Urothelium cell line (cell line): ENCODE results near the gene ELMOD1.

ENCODE experiments used
- DNase-seq: peaks from one replicate; pipeline ENCODE4 v3.0.0; 2011; ENCODE audit warnings: low spot score, mixed read lengths
- FAIRE-seq: peaks from 2 replicates; lab custom pipeline; 2011; peaks lifted over from hg19 to GRCh38; lab: Jason Lieb, UNC

The ELMOD1 gene

GRCh38 chr11:107581147-107581546 is 9.8 kb upstream of the ELMOD1 start:
- no peak for FAIRE-seq

DNA sequence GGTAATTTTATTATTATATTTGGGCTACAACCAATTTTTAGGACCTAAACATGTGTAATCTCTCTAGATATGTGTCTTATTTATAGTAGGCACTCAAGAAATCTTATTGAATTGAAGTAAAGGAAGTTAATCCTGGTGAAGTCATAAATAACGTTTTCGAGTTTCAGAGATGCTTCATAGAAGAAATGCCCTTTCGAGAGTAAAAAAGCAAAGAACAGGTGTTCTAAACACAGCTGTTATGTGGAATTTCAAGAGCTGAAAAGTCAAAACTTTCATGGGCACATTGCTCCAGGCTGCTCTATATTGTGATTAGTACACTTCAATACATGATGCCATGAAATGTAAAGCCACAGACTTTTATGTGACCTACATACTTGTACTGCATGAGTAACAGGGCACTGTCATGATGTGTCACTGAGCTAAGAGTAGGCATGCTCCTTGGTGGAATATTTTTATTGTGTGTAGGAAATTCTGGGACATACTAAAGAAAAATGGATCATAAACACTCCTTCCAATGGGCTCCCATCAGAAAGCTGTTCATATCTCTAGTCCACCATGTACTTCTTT is 7.2 kb upstream of the ELMOD1 start:
- FAIRE-seq: no peak
- no peak for DNase-seq

More at GRCh38 chr11:107581147-107581546, 9.8 kb upstream of the ELMOD1 start:
- no peak for DNase-seq

DNA sequence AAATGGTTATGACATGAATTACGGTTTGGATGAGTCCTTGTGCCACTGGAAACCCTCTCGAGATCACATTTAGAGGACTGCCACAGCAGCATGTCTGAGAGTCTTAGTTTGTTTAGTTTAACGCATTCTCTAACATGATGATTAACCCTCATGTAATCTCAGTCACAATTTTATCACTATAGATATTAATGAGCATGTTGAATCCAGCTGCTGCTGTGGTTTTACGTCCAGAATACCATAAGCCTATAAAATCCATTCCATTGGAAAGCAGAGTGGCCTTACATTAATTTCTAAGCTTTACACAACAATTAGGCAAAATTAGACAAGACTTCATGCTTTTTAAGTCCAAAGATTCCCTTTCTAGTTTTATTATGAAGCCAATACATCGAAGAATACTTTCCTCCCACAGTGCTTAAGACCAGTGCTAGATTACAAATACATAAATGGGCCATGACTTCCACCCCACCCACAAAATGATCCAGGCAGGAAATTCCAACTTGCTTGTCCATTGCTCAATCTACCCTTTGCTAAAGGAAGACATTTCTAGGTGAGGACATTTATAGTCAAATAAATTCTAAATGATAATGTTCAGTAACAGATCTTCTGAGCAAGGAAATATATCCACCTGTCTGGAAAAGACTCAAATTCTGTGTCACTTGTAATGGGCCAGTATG is 3.5 kb upstream of the ELMOD1 start:
- FAIRE-seq (no peak), DNase-seq (no peak)

GRCh38 chr11:107591378-107592230 is 657 bp downstream of the ELMOD1 start:
- peak; percentile 43 for DNase-seq
- peak; percentile 78 for FAIRE-seq

- peak; percentile 20 for FAIRE-seq
- no peak for DNase-seq
Observed at GRCh38 chr11:107592231-107592590, 1.3 kb downstream of the ELMOD1 start.

GRCh38 chr11:107592813-107593212 is 1.9 kb downstream of the ELMOD1 start:
- no peak for FAIRE-seq
- DNase-seq: no peak

- DNase-seq: no peak
- FAIRE-seq: no peak
Observed at GRCh38 chr11:107593951-107594350, 3.0 kb downstream of the ELMOD1 start.

- no peak for FAIRE-seq
- DNase-seq: no peak
Observed at GRCh38 chr11:107594736-107595135, 3.8 kb downstream of the ELMOD1 start.

DNA sequence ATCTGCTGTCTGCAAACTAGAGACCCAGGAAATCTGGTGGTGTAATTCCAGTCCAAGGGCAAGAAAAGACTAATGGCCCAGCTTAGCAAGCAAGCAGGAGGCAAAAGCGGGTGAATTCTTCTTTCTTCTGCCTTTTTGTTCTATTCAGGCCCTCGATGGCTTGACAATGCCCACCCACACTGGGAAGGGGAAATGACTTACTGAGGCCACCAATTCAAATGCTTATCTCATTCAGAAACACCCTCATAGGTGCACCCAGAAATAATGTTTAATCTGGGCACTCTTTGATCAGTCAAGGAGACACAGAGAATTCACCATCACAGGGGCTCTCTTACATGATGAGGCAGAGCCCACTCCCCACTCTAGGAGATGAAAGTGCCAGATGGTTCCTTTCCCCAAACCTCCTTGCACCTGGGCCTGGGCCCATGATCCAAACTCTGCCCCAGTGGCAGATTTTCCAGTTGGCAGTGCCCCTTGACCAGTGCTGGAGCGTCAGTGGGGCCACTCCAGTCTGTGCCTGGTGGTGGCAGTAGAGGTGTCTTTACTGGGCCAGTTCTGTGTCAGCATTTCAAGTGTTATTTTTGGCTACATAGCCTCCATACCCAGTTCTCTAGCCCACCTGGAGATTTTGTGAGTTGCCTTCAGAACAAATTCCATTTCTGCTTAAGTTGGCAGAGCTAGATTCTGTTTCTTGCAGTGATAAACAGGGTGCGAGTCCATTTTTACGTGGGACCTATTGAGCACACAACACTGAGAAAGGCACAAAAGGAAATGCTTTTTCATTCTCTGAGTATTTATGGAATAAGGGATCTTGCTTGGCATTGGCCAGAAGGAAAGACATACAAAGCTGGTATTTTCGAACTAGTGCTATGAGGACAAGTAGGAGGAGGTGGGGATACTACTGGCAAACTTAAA is 7.5 kb downstream of the ELMOD1 start:
- DNase-seq (peak; percentile 49), FAIRE-seq (no peak)

DNA sequence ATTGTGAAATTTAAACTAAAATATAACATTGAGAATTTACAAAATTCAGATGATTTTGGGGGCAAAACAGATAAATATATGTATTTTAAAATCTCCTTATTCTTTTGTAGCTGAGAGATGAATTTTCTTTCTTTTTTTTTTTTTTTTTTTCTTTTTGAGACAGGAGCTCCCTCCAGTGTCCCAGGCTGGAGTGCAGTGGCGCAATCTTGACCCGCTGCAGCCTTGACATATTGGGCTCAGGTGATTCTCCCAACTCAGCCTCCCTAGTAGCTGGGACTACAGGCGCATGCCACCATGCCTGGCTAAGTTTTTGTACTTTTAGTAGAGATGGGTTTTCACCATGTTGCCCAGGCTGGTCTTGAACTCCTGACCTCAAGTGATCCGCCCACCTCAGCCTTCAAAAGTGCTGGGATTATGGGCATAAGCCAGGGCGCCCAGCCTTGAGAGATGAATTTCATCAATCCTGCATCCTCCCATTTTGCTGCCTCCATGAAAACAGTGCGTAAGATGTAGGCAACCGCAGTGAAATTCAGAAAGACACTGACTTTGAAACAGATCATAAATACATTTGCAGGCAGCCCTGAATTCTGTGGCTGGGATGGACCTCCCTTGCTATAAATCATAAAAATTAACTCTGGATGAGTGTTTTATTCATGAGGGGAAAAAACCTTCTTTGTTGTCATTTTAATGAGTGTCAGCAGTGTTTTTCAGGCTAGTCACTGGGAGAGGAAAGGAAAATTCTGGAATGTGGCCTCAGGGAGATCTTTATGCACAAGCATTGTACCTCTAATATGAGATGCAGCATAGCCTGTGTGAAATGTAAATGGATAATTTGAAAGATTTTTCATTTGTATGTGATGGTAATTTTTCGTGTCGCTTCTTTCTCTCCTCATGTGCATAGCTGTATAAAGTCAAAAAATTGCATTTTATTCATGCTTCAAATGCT is 14.4 kb downstream of the ELMOD1 start:
- FAIRE-seq (no peak), DNase-seq (no peak)

DNA sequence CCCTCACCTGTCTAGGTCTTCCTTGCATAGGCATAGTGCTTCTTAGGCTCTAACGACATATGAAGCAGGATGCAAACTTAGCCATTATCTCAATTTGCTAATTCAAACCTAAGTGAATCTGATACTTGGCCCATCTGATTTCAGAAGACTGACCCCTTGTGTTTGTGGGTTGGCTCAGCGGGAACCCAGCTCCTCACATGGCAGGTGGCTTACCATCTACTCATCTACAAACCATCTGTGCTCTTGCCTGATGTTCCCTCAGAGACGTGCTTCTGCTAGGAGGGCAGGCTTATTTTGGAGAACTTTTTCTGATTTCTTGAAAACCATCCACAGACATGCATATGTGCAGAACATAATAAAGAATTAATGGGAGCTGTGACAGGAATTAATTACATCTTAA is 15.2 kb downstream of the ELMOD1 start:
- FAIRE-seq (no peak), DNase-seq (no peak)

GRCh38 chr11:107608809-107609208 is 17.9 kb downstream of the ELMOD1 start:
- FAIRE-seq: no peak

GRCh38 chr11:107609400-107610218 is 18.7 kb downstream of the ELMOD1 start:
- FAIRE-seq (no peak), DNase-seq (no peak)

More at GRCh38 chr11:107608809-107609208, 17.9 kb downstream of the ELMOD1 start:
- no peak for DNase-seq

GRCh38 chr11:107612445-107612844 is 21.5 kb downstream of the ELMOD1 start:
- no peak for FAIRE-seq
- DNase-seq: no peak

GRCh38 chr11:107619926-107620325 is 29.0 kb downstream of the ELMOD1 start:
- no peak for FAIRE-seq
- DNase-seq: no peak

DNA sequence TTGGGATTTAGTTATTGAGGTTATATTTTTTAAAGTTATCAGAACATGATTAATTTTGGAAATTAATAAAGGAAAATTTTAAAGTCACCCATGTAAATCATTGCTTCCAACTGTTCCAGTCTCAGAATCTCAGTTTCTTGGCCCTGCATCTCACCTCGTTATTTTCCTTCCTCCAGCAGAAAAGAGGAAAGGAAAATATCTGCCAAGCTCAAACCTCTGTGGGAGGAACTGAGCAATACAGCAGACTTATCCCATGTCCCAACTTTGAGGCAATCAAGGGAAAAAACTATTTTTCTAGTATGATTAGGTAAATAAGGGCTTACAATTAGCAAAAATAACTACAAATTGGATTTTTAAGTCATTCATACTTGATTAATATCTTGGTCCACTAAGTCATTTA is 30.1 kb downstream of the ELMOD1 start:
- DNase-seq: no peak
- FAIRE-seq: no peak

DNA sequence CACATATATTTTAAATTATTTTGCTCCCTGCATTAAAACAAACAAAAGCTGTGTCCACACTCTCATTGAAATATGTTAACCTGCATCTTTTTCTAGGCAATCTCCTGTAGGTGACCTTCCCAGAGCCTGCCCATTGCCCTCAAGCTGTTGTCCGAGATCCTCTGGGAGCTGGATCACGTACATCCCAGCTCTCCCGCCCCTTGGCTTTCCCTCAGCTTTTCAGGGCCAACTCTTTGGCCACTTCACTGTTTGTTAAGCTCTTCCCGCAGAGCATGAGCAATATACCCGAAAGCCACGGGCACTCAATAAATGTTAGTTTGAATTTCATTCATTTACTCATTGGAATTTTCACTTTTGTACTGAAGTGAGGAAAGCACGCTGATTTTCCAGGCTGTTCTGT is 32.2 kb downstream of the ELMOD1 start:
- FAIRE-seq (no peak), DNase-seq (no peak)

GRCh38 chr11:107624983-107625684 is 34.2 kb downstream of the ELMOD1 start:
- DNase-seq (no peak), FAIRE-seq (no peak)
